A673 (cell line): Measurements from ENCODE around the gene MTHFD1L. TPM values are rescaled to one million over a fixed set of nuclear protein-coding genes. Genes with fewer than 3 reads are reported as not detected.
"Not testable (repeated sequence)": the region's sequence is repeated elsewhere in the genome, so short reads cannot be mapped to it uniquely, and the experiment has no call there.

Source experiments
- BruUV-seq: library from RNA; stranded (reverse); fragments of 400-500 nt; replicated peaks from 2 replicates; lab custom pipeline; 2021; lab: Mats Ljungman, UMichigan
- CTCF ChIA-PET: fragments of 300-600 bp; sonication (Branson Sonifier 250); formaldehyde crosslinking; loops from one replicate; lab custom pipeline; 2022; ENCODE audit warnings: antibody characterized with exemption; lab: Charles Lee
- POLR2A ChIA-PET: fragments of 300-600 bp; sonication (Branson Sonifier 250); formaldehyde crosslinking; loops from one replicate; lab custom pipeline; 2022; ENCODE audit warnings: antibody characterized with exemption; ENCODE audit not compliant: low non-redundant PET; lab: Charles Lee
- DNase-seq: peaks from one replicate; pipeline ENCODE4 v3.0.0-alpha.2; 2015; ENCODE audit warnings: low spot score
- H3K27ac ChIP-seq: fragments of 200-600 bp; sonication (generic); 2 replicates; pipeline ENCODE4 v1.5.1; 2016; ENCODE audit warnings: mixed run types, low read depth, mild to moderate bottlenecking, mixed read lengths, antibody characterized with exemption, low read length; ENCODE audit not compliant: poor library complexity, severe bottlenecking
- H3K27me3 ChIP-seq: fragments of 200-600 bp; sonication (generic); replicated peaks from 2 replicates; pipeline ENCODE4 v1.6.1; 2017; ENCODE audit warnings: mixed run types, low read depth, mild to moderate bottlenecking, mixed read lengths, antibody characterized with exemption, low read length; ENCODE audit not compliant: insufficient read depth, poor library complexity
- H3K36me3 ChIP-seq: fragments of 200-600 bp; sonication (generic); 2 replicates; pipeline ENCODE4 v1.6.1; 2016; ENCODE audit warnings: mixed run types, mild to moderate bottlenecking, mixed read lengths, antibody characterized with exemption, low read length; ENCODE audit not compliant: insufficient read depth, poor library complexity, severe bottlenecking
- H3K4me1 ChIP-seq: fragments of 200-600 bp; sonication (generic); 2 replicates; pipeline ENCODE4 v1.6.1; 2017; ENCODE audit warnings: mixed run types, mild to moderate bottlenecking, mixed read lengths, antibody characterized with exemption, low read length; ENCODE audit not compliant: insufficient read depth, poor library complexity, severe bottlenecking
- H3K4me3 ChIP-seq: fragments of 200-600 bp; sonication (generic); 2 replicates; pipeline ENCODE4 v1.5.1; 2016; ENCODE audit warnings: low read depth, mixed run types, mild to moderate bottlenecking, mixed read lengths, low read length; ENCODE audit not compliant: poor library complexity, severe bottlenecking
- H3K9me3 ChIP-seq: fragments of 200-600 bp; sonication (generic); 2 replicates; pipeline ENCODE4 v1.6.1; 2016; ENCODE audit warnings: mixed run types, low read depth, mild to moderate bottlenecking, mixed read lengths, antibody characterized with exemption, low read length; ENCODE audit not compliant: poor library complexity, severe bottlenecking
- EZH2 ChIP-seq: fragments of 200-600 bp; sonication (generic); IDR thresholded peaks from 2 replicates; pipeline ENCODE4 v1.6.1; 2017; ENCODE audit warnings: borderline replicate concordance, low read depth, mild to moderate bottlenecking, mixed read lengths, antibody characterized with exemption, low read length; ENCODE audit not compliant: poor library complexity, severe bottlenecking
- intact Hi-C: fragments of 100-400 bp; cut with micrococcal nuclease; formaldehyde crosslinking; loops from one replicate; pipeline ENCODE4 v1.10.0; 2022; ENCODE audit not compliant: unreplicated experiment
- total RNA-seq: library from RNA; stranded (reverse); gene quantifications from 2 replicates; pipeline ENCODE4 v1.2.3, GENCODE V29; 2021
- TF ChIP-seq, protein P1 (sequence below): fragments of 300-800, 200-600 bp; sonication (generic); conservative IDR thresholded peaks from 2 replicates; pipeline ENCODE4 v1.5.1; 2017; ENCODE audit warnings: low read depth, mild to moderate bottlenecking, antibody characterized with exemption, low read length, moderate library complexity, mixed read lengths

Gene MTHFD1L
- total RNA-seq, 1 experiment from 2014 or later: 78.7 TPM

DNA sequence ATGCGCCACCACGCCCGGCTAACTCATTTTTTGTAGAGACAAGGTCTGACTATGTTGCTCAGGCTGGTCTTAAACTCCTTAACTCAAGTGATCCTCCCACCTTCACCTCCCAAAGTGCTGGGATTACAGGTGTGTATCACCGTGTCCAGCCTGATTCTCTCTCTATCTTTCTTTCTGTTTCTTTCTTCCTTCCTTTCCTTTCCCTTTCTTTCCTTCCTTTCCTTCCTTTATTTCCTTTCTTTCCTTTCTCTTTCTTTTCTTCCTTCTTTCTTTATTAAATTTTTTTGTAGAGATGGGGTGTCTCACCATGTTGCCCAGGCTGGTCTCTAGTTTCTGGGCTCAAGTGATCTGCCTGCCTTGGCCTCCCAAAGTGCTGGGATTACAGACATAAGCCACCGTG, 38.7 kb upstream of the MTHFD1L start:
- Histone ChIP-seq H3K36me3 (no peaks in the 10 kb centered on the region), H3K9me3 (no peaks in the 10 kb centered on the region), H3K4me1 (no peaks in the 10 kb centered on the region), H3K27me3 (no peaks in the 10 kb centered on the region), H3K27ac (no peak overlapping the region), H3K4me3 (no peak overlapping the region)
- DNase-seq: no peak
- intact Hi-C loops: no loop called here
- ChIA-PET CTCF (no interaction called here), POLR2A (no interaction called here)
- no TSS peak for BruUV-seq
- TF ChIP-seq EZH2: no peak
- TF ChIP-seq, protein P1, sequence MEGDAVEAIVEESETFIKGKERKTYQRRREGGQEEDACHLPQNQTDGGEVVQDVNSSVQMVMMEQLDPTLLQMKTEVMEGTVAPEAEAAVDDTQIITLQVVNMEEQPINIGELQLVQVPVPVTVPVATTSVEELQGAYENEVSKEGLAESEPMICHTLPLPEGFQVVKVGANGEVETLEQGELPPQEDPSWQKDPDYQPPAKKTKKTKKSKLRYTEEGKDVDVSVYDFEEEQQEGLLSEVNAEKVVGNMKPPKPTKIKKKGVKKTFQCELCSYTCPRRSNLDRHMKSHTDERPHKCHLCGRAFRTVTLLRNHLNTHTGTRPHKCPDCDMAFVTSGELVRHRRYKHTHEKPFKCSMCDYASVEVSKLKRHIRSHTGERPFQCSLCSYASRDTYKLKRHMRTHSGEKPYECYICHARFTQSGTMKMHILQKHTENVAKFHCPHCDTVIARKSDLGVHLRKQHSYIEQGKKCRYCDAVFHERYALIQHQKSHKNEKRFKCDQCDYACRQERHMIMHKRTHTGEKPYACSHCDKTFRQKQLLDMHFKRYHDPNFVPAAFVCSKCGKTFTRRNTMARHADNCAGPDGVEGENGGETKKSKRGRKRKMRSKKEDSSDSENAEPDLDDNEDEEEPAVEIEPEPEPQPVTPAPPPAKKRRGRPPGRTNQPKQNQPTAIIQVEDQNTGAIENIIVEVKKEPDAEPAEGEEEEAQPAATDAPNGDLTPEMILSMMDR: no peak

DNA sequence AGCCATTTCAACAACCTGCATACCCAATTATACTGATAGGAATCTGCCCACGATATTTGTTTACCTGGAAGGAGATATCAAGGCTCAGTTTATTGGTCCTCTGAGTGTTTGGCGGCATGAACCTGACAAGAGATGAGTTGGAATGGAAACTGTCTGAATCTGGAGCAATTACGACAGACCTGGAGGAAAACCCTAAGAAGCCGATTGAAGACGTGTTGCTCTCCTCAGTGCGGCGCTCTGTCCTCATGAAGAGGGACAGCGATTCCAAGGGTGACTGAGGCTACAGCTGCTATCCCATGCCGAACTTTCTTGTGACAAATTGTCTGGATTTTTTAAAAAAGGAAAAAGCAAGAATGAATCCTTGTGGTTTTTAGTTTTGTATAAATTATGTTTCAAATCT, 37.4 kb upstream of the MTHFD1L start:
- H3K4me1 ChIP-seq, CTCF ChIA-PET, intact Hi-C loops, H3K9me3 ChIP-seq, H3K27ac ChIP-seq, H3K4me3 ChIP-seq, H3K36me3 ChIP-seq, H3K27me3 ChIP-seq, POLR2A ChIA-PET, DNase-seq, BruUV-seq: not testable (repeated sequence)

DNA sequence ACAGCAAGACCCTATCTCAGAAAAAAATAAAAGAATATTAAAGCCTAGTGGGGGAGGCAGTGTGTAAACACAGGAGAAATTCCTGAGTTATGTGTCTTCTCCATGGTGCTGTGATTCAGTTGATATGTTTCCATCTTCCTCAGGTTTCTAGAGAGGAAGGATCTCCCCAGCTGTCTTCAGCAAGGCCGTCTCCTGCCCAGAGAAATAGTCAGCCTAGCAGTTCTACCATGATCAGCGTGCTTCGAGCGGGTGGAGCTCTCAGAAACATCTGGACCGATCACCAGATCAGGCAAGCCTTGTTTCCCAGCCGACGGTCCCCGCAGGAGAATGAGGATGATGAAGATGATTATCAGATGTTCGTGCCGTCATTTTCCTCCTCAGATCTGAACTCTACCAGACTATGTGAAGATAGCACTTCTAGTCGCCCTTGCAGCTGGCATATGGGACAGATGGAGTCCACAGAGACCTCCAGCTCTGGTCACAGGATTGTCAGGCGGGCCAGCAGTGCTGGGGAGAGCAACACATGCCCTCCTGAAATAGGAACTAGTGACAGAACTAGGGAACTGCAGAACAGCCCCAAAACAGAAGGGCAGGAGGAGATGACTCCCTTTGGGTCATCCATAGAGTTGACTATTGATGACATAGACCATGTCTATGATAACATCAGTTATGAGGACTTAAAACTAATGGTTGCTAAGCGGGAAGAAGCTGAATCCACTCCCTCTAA, 34.9 kb upstream of the MTHFD1L start:
- DNase-seq: no peak
- Histone ChIP-seq H3K27ac (no peak overlapping the region), H3K4me3 (no peak overlapping the region), H3K36me3 (no peaks in the 10 kb centered on the region), H3K27me3 (no peaks in the 10 kb centered on the region), H3K9me3 (no peaks in the 10 kb centered on the region), H3K4me1 (no peaks in the 10 kb centered on the region)
- ChIA-PET POLR2A (no interaction called here), CTCF (no interaction called here)
- BruUV-seq: no TSS peak
- intact Hi-C loops: no loop called here
- TF ChIP-seq, protein P1: no peak
- TF ChIP-seq EZH2: no peak

DNA sequence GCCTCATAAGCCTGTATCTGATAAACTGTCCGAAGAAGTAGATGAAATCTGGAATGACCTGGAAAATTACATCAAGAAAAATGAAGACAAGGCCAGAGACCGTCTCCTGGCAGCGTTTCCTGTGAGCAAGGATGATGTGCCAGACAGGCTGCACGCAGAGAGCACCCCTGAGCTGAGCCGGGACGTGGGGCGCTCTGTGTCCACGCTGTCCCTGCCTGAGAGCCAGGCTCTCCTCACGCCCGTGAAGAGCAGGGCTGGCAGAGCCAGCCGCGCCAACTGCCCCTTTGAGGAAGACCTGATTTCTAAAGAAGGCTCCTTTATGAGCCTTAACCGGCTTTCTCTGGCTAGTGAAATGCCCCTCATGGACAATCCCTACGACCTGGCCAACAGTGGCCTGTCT, 33.9 kb upstream of the MTHFD1L start:
- intact Hi-C loops: no loop called here
- no peak for TF ChIP-seq EZH2
- TF ChIP-seq, protein P1: no peak
- Histone ChIP-seq H3K27me3 (no peaks in the 10 kb centered on the region), H3K9me3 (no peaks in the 10 kb centered on the region), H3K27ac (no peak overlapping the region), H3K4me3 (no peak overlapping the region), H3K4me1 (no peaks in the 10 kb centered on the region), H3K36me3 (no peaks in the 10 kb centered on the region)
- BruUV-seq: no TSS peak
- DNase-seq: no peak
- CTCF ChIA-PET: no interaction called here
- POLR2A ChIA-PET: no interaction called here
